ENCODE data around the gene TOX3. TPM values are rescaled to one million over a fixed set of nuclear protein-coding genes. Genes with fewer than 3 reads are reported as not detected.

Gene TOX3
- total RNA-seq, 1 donor from 2014 or later: 0.46 TPM

GRCh38 chr16:52433643-52434042, 113.3 kb downstream of the TOX3 start:
- Mint-ChIP-seq H3K4me1 (ENCODE audit: unreplicated experiment) (peaks cover 3% of the 10 kb centered on the region), H3K27me3 (ENCODE audit: unreplicated experiment) (no peaks in the 10 kb centered on the region), H3K27ac (ENCODE audit: unreplicated experiment) (no peak overlapping the region), H3K9me3 (ENCODE audit: unreplicated experiment) (no peaks in the 10 kb centered on the region), H3K4me3 (ENCODE audit: unreplicated experiment) (no peak overlapping the region), H3K36me3 (ENCODE audit: unreplicated experiment) (no peaks in the 10 kb centered on the region)
- TF ChIP-seq, protein P1, sequence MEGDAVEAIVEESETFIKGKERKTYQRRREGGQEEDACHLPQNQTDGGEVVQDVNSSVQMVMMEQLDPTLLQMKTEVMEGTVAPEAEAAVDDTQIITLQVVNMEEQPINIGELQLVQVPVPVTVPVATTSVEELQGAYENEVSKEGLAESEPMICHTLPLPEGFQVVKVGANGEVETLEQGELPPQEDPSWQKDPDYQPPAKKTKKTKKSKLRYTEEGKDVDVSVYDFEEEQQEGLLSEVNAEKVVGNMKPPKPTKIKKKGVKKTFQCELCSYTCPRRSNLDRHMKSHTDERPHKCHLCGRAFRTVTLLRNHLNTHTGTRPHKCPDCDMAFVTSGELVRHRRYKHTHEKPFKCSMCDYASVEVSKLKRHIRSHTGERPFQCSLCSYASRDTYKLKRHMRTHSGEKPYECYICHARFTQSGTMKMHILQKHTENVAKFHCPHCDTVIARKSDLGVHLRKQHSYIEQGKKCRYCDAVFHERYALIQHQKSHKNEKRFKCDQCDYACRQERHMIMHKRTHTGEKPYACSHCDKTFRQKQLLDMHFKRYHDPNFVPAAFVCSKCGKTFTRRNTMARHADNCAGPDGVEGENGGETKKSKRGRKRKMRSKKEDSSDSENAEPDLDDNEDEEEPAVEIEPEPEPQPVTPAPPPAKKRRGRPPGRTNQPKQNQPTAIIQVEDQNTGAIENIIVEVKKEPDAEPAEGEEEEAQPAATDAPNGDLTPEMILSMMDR (IDR thresholded peaks at IDR 0.05): no peak
- no peak for DNase-seq (ENCODE audit: extremely low spot score, unreplicated experiment)

- Mint-ChIP-seq H3K4me1 (ENCODE audit: unreplicated experiment) (no peaks in the 10 kb centered on the region), H3K36me3 (ENCODE audit: unreplicated experiment) (no peaks in the 10 kb centered on the region), H3K4me3 (ENCODE audit: unreplicated experiment) (no peak overlapping the region), H3K27me3 (ENCODE audit: unreplicated experiment) (peaks cover 5% of the 10 kb centered on the region), H3K9me3 (ENCODE audit: unreplicated experiment) (no peaks in the 10 kb centered on the region), H3K27ac (ENCODE audit: unreplicated experiment) (no peak overlapping the region)
- TF ChIP-seq, protein P1 (IDR thresholded peaks at IDR 0.05): no peak
- DNase-seq (ENCODE audit: extremely low spot score, unreplicated experiment): no peak
These were observed 122.4 kb downstream of the TOX3 start for GRCh38 chr16:52424591-52424990.

GRCh38 chr16:52422307-52422706, 124.6 kb downstream of the TOX3 start:
- Mint-ChIP-seq H3K4me3 (ENCODE audit: unreplicated experiment) (no peak overlapping the region), H3K36me3 (ENCODE audit: unreplicated experiment) (no peaks in the 10 kb centered on the region), H3K27me3 (ENCODE audit: unreplicated experiment) (peaks cover 5% of the 10 kb centered on the region), H3K27ac (ENCODE audit: unreplicated experiment) (no peak overlapping the region), H3K9me3 (ENCODE audit: unreplicated experiment) (no peaks in the 10 kb centered on the region), H3K4me1 (ENCODE audit: unreplicated experiment) (no peaks in the 10 kb centered on the region)
- no peak for DNase-seq (ENCODE audit: extremely low spot score, unreplicated experiment)
- TF ChIP-seq, protein P1 (IDR thresholded peaks at IDR 0.05): no peak

- H3K4me1 Mint-ChIP-seq (ENCODE audit: unreplicated experiment): no peaks in the 10 kb centered on the region
- H3K27ac Mint-ChIP-seq (ENCODE audit: unreplicated experiment): no peak overlapping the region
- H3K36me3 Mint-ChIP-seq (ENCODE audit: unreplicated experiment): no peaks in the 10 kb centered on the region
- DNase-seq (ENCODE audit: extremely low spot score, unreplicated experiment): no peak
- peaks cover 3% of the 10 kb centered on the region for H3K27me3 Mint-ChIP-seq (ENCODE audit: unreplicated experiment)
- no peak overlapping the region for H3K4me3 Mint-ChIP-seq (ENCODE audit: unreplicated experiment)
- peaks cover 15% of the 10 kb centered on the region for H3K9me3 Mint-ChIP-seq (ENCODE audit: unreplicated experiment)
- TF ChIP-seq, protein P1 (IDR thresholded peaks at IDR 0.05): no peak
These were observed 128.7 kb downstream of the TOX3 start for GRCh38 chr16:52418201-52418600.

GRCh38 chr16:52416888-52417287, 130.1 kb downstream of the TOX3 start:
- no peaks in the 10 kb centered on the region for H3K36me3 Mint-ChIP-seq (ENCODE audit: unreplicated experiment)
- peaks cover 15% of the 10 kb centered on the region for H3K9me3 Mint-ChIP-seq (ENCODE audit: unreplicated experiment)
- no peaks in the 10 kb centered on the region for H3K27me3 Mint-ChIP-seq (ENCODE audit: unreplicated experiment)
- TF ChIP-seq, protein P1 (IDR thresholded peaks at IDR 0.05): no peak
- no peaks in the 10 kb centered on the region for H3K4me1 Mint-ChIP-seq (ENCODE audit: unreplicated experiment)
- no peak overlapping the region for H3K4me3 Mint-ChIP-seq (ENCODE audit: unreplicated experiment)
- no peak overlapping the region for H3K27ac Mint-ChIP-seq (ENCODE audit: unreplicated experiment)
- no peak for DNase-seq (ENCODE audit: extremely low spot score, unreplicated experiment)
